GM10248 (cell line): ENCODE results near the gene OR52I1.

Experiments used
- CTCF ChIA-PET: fragments of 300-600 bp; sonication (Branson Sonifier 250); formaldehyde crosslinking; extraction: SDS; loops from one replicate; lab custom pipeline; 2021; ENCODE audit warnings: antibody characterized with exemption; lab: Yijun Ruan, JAX
- POLR2A ChIA-PET: fragments of 350-650 bp; sonication (Branson Sonifier 250); formaldehyde crosslinking; extraction: SDS; loops from one replicate; lab custom pipeline; 2020; ENCODE audit warnings: antibody characterized with exemption; lab: Yijun Ruan, JAX
- DNase-seq: peaks from one replicate; pipeline ENCODE4 v3.0.0; 2012; ENCODE audit errors: extremely low spot score
- CTCF ChIP-seq: IDR thresholded peaks from 2 replicates; pipeline ENCODE4 v1.5.1; 2012; ENCODE audit warnings: mild to moderate bottlenecking, low read depth; ENCODE audit errors: extremely low read depth, missing control alignments, control extremely low read depth

OR52I1 gene

GRCh38 chr11:4593739-4594138, at the start of gene OR52I1:
Gene OR52I1 (plus strand): TSS chr11:4594039. CDS start chr11:4594039, 0 bp downstream.
- ChIA-PET CTCF (interaction anchor here (1.2 kb wide), 1 partner anchor 19 kb away, joined by 3 read pairs; no protein-coding TSS in a partner anchor), POLR2A (no interaction called here)
- TF ChIP-seq CTCF: no peak
- no peak for DNase-seq

- DNase-seq: no peak
- CTCF ChIA-PET: interaction anchor here (1.0 to 10.6 kb wide), 2 partner anchors 358 to 363 kb away, joined by 3 to 169 read pairs; no protein-coding TSS in a partner anchor
- POLR2A ChIA-PET: no interaction called here
- TF ChIP-seq CTCF: no peak
Observed at GRCh38 chr11:4544891-4545290, 48.9 kb upstream of the OR52I1 start, which contains the start of gene OR52M1. Gene OR52M1 (plus strand): TSS chr11:4545191. CDS start chr11:4545191, 0 bp downstream.

GRCh38 chr11:4546878-4547277, 47.0 kb upstream of the OR52I1 start:
- CTCF ChIA-PET: interaction anchor here (1.7 to 3.0 kb wide), 2 partner anchors 8 to 360 kb away, joined by 9 to 25 read pairs; no protein-coding TSS in a partner anchor
- no peak for TF ChIP-seq CTCF
- POLR2A ChIA-PET: no interaction called here
- no peak for DNase-seq

GRCh38 chr11:4547416-4547815, 46.4 kb upstream of the OR52I1 start:
- TF ChIP-seq CTCF: no peak
- POLR2A ChIA-PET: no interaction called here
- CTCF ChIA-PET: interaction anchor here (1.7 to 3.0 kb wide), 2 partner anchors 9 to 360 kb away, joined by 9 to 25 read pairs; no protein-coding TSS in a partner anchor
- no peak for DNase-seq

GRCh38 chr11:4551346-4551979, 42.4 kb upstream of the OR52I1 start:
- no peak for TF ChIP-seq CTCF
- CTCF ChIA-PET: interaction anchor here (2.0 to 3.5 kb wide), 2 partner anchors 13 to 364 kb away, joined by 16 to 17 read pairs; no protein-coding TSS in a partner anchor
- POLR2A ChIA-PET: no interaction called here
- DNase-seq: peak; percentile 25

GRCh38 chr11:4559527-4560440, 34.1 kb upstream of the OR52I1 start:
- CTCF ChIA-PET: interaction anchor here (1.2 to 1.4 kb wide), 3 partner anchors 17 to 21 kb away, joined by 3 to 4 read pairs (median 3); no protein-coding TSS in a partner anchor
- no peak for DNase-seq
- no peak for TF ChIP-seq CTCF
- POLR2A ChIA-PET: no interaction called here
